GM12891 (cell line): ENCODE data around the gene HS6ST2.

Experiments
- PAX5 ChIP-seq: IDR thresholded peaks from 2 replicates; pipeline ENCODE4 v1.6.1; 2011; ENCODE audit warnings: low read length, moderate library complexity, mild to moderate bottlenecking; ENCODE audit not compliant: insufficient read depth, severe bottlenecking
- POLR2A ChIP-seq: IDR thresholded peaks from 2 replicates; pipeline ENCODE4 v1.6.1; 2011; ENCODE audit warnings: low read depth, low read length, control low read depth
- POLR2AphosphoS5 ChIP-seq: IDR thresholded peaks from 2 replicates; pipeline ENCODE4 v1.6.1; 2011; ENCODE audit warnings: low read depth, low read length, control low read depth
- SPI1 ChIP-seq: IDR thresholded peaks from 2 replicates; pipeline ENCODE4 v1.6.1; 2011; ENCODE audit warnings: low read depth, low read length, control low read depth
- TAF1 ChIP-seq: IDR thresholded peaks from 2 replicates; pipeline ENCODE4 v1.6.1; 2011; ENCODE audit warnings: low read depth, low read length, control low read depth

DNA sequence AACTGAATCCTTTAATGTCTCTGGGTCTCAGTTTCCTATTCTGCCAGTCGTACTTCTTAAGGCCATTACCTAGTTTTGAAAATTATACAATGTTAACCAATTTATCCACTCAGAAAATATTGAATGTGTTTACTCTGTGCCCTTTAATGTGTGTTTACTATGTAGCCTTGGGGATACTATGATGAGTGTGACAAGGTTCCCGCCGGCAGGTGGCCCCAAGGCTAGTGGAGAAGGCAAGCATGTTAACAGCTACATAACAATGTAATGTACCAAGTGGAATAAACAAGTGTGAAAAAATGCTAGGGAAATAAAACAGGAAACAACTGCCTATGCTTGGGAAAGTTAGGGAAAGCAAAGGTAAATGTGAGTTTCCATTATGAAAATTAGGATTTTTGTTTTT lies 282.3 kb downstream of the HS6ST2 start:
- TF ChIP-seq POLR2AphosphoS5 (no peak), POLR2A (no peak), TAF1 (no peak), PAX5 (no peak), SPI1 (no peak)
